Testis (tissue), 3 donors: Measurements from ENCODE around the gene TAP2. TPM values are rescaled to one million over a fixed set of nuclear protein-coding genes. Genes with fewer than 3 reads are reported as not detected.

Experiments
- DNase-seq: peaks from one replicate; pipeline ENCODE4 v3.0.0-alpha.2; 2019
- H3K27ac ChIP-seq, 2 donors: fragments of 200-600 bp; sonication (generic); one replicate each; pipeline ENCODE4 v1.5.1; 2019
- H3K27me3 ChIP-seq: fragments of 200-600 bp; sonication (generic); one replicate; pipeline ENCODE4 v1.5.1; 2019
- H3K36me3 ChIP-seq: fragments of 200-600 bp; sonication (generic); one replicate; pipeline ENCODE4 v1.5.1; 2017; ENCODE audit warnings: low read depth; ENCODE audit errors: missing control alignments
- H3K4me1 ChIP-seq: fragments of 200-600 bp; sonication (generic); one replicate; pipeline ENCODE4 v1.5.1; 2019
- H3K4me3 ChIP-seq, 2 donors: fragments of 200-600 bp; sonication (generic); one replicate each; pipeline ENCODE4 v1.5.1; 2017 to 2019
- H3K9me3 ChIP-seq: fragments of 200-600 bp; sonication (generic); one replicate; pipeline ENCODE4 v1.5.1; 2017
- CTCF ChIP-seq, 3 experiments: fragments of 450-650 bp in 2 of 3; fragments of 200-600 bp in 1 of 3; sonication (generic) in 1 of 3; IDR thresholded peaks; one replicate each; pipeline ENCODE4 v1.5.1; 2016 to 2019; ENCODE audit warnings: antibody characterized with exemption in 3 of 3, mild to moderate bottlenecking in 2 of 3, moderate library complexity in 1 of 3
- POLR2A ChIP-seq: fragments of 450-650 bp; IDR thresholded peaks from one replicate; pipeline ENCODE4 v1.6.1; 2017; ENCODE audit warnings: antibody characterized with exemption, mild to moderate bottlenecking, moderate library complexity
- WGBS, 2 donors: methylation state at CpG; one replicate each; pipeline ENCODE4 v1.1.5; 2018; 5-methylcytosine and 5-hydroxymethylcytosine counted together
- intact Hi-C: fragments of 100-400 bp; cut with DNase I; formaldehyde crosslinking; loops from one replicate; pipeline ENCODE4 v1.15.1; 2023; ENCODE audit warnings: low total_unique reads
- polyA plus RNA-seq: library from polyadenylated mRNA; stranded (reverse); fragments of 350-450 nt; fragmentation: Illumina TruSeq; extraction: RNeasy Lipid Tissue Mini Kit (QIAGEN cat#74804); gene quantifications from one replicate; pipeline ENCODE4 v1.2.3, GENCODE V29; 2014; ENCODE audit warnings: low read depth, low replicate concordance; ENCODE audit not compliant: insufficient read depth
- total RNA-seq, 2 donors: library from RNA; depleted of rRNA; stranded (reverse); fragments of >200 nt; gene quantifications; one replicate each; pipeline ENCODE4 v1.2.3, GENCODE V29; 2016

Gene TAP2
- total and polyA plus RNA-seq, 3 donors from 2014 or later: 6.3 to 10.2 (median 9.1) TPM

GRCh38 chr6:32852018-32852843, 13.7 kb upstream of the TAP2 start:
- TF ChIP-seq POLR2A (no peak), CTCF (IDR thresholded peaks at IDR 0.05) (no peak)
- no peaks in the 10 kb centered on the region for H3K9me3 ChIP-seq
- peak overlapping the region; percentile 96 to 98 for H3K27ac ChIP-seq
- 33 to 38% methylated on average over 17 to 23 of the region's 23 CpGs for WGBS, 2 donors
- intact Hi-C loops: no loop called here
- H3K4me1 ChIP-seq: peaks cover 13% of the 10 kb centered on the region
- H3K27me3 ChIP-seq: no peaks in the 10 kb centered on the region
- H3K4me3 ChIP-seq: peak overlapping the region; percentile 84 to 88
- no peaks in the 10 kb centered on the region for H3K36me3 ChIP-seq
- peak; percentile 58 for DNase-seq

GRCh38 chr6:32851025-32851424, 12.5 kb upstream of the TAP2 start:
- WGBS, 2 donors: 93 to 95% methylated on average over 4 of the region's 4 CpGs
- Histone ChIP-seq H3K9me3 (no peaks in the 10 kb centered on the region), H3K27ac (no peak overlapping the region), H3K4me1 (peaks cover 13% of the 10 kb centered on the region), H3K4me3 (no peak overlapping the region), H3K27me3 (no peaks in the 10 kb centered on the region), H3K36me3 (no peaks in the 10 kb centered on the region)
- intact Hi-C loops: no loop called here
- TF ChIP-seq CTCF (IDR thresholded peaks at IDR 0.05) (no peak), POLR2A (no peak)
- DNase-seq: no peak

GRCh38 chr6:32849126-32849525, 10.6 kb upstream of the TAP2 start:
- 74 to 90% methylated on average over 6 of the region's 6 CpGs for WGBS, 2 donors
- no peaks in the 10 kb centered on the region for H3K9me3 ChIP-seq
- intact Hi-C loops: no loop called here
- H3K36me3 ChIP-seq: no peaks in the 10 kb centered on the region
- no peak overlapping the region for H3K27ac ChIP-seq
- no peak for TF ChIP-seq POLR2A
- no peak for TF ChIP-seq CTCF (IDR thresholded peaks at IDR 0.05)
- DNase-seq: no peak
- no peaks in the 10 kb centered on the region for H3K27me3 ChIP-seq
- H3K4me1 ChIP-seq: peaks cover 13% of the 10 kb centered on the region
- no peak overlapping the region for H3K4me3 ChIP-seq

GRCh38 chr6:32847795-32848194, 9.3 kb upstream of the TAP2 start:
- peaks cover 20% of the 10 kb centered on the region for H3K4me1 ChIP-seq
- no peaks in the 10 kb centered on the region for H3K36me3 ChIP-seq
- no peak overlapping the region for H3K4me3 ChIP-seq
- H3K9me3 ChIP-seq: no peaks in the 10 kb centered on the region
- no peak overlapping the region for H3K27ac ChIP-seq
- intact Hi-C loops: no loop called here
- WGBS, 2 donors: 94 to 100% methylated on average over 3 to 8 of the region's 8 CpGs
- no peaks in the 10 kb centered on the region for H3K27me3 ChIP-seq
- DNase-seq: no peak
- TF ChIP-seq POLR2A (no peak), CTCF (IDR thresholded peaks at IDR 0.05) (no peak)

- H3K9me3 ChIP-seq: no peaks in the 10 kb centered on the region
- no peak overlapping the region for H3K4me3 ChIP-seq
- peaks cover 17% of the 10 kb centered on the region for H3K4me1 ChIP-seq
- H3K27ac ChIP-seq: no peak overlapping the region
- no peaks in the 10 kb centered on the region for H3K27me3 ChIP-seq
- no peak for DNase-seq
- WGBS, 2 donors: 86 to 92% methylated on average over 10 of the region's 10 CpGs
- intact Hi-C loops: no loop called here
- H3K36me3 ChIP-seq: no peaks in the 10 kb centered on the region
- no peak for TF ChIP-seq CTCF (IDR thresholded peaks at IDR 0.05)
- TF ChIP-seq POLR2A: no peak
Measured at GRCh38 chr6:32847004-32847403, 8.5 kb upstream of the TAP2 start.
